ENCODE results near the gene YBX2.

- TF ChIP-seq CTCF (IDR thresholded peaks at IDR 0.05) (no peak), POLR2AphosphoS5 (IDR thresholded peaks at IDR 0.05) (no peak), POLR2A (IDR thresholded peaks at IDR 0.05) (peak in 1 of 4 donors; percentile 55)
Observed at GRCh38 chr17:7315570-7316235, 21.3 kb upstream of the YBX2 start.
